ENCODE measurements around the gene ARHGEF19. TPM values are rescaled to one million over a fixed set of nuclear protein-coding genes. Genes with fewer than 3 reads are reported as not detected.

ARHGEF19 gene
- total RNA-seq, 1 donor from 2014 or later, result 5.7 TPM

DNA sequence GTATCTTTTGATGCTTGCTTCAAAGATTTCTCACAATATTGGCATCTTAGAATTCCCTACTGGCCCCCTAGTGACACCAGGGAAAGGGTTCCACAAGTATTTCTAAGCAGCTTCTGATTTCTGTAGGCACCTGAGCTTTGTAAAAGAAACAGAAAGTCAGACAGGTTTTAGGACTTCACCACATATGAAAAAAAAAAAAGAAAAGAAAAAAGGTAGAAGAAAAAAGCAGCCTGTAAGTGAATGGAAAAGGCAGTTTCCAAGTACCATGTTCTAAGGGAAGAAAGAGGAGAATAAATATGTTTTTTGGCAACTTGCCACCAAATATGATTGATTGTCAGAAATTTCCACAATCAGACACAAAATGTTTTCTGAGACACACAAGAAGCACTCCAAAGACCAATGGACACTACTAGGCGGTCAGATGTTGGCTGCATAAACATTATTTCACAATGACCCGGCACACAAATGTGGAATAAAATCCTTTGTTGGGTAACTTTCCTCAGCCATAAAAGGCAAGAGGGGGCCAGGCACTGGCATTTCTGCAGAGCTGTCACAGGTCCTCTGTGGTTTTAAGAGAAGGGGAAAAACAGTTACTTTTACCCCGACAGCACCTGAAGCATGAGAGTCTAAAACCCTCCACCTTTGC is 37.3 kb upstream of the ARHGEF19 start:
- Histone ChIP-seq H3K9ac (ENCODE audit: low read length) (no peak overlapping the region), H2AFZ (ENCODE audit: low read depth, low read length) (no peak overlapping the region), H3K9me3 (ENCODE audit: insufficient read depth, low read depth, low read length) (no peaks in the 10 kb centered on the region), H3K4me3 (ENCODE audit: insufficient read depth, low read depth, low read length) (no peak overlapping the region), H3K79me2 (ENCODE audit: insufficient read depth, low read length) (no peaks in the 10 kb centered on the region), H3K36me3 (ENCODE audit: insufficient read depth, low read length) (peaks cover 22% of the 10 kb centered on the region), H3K27me3 (ENCODE audit: insufficient read depth, low read length) (no peaks in the 10 kb centered on the region), H3K27ac (ENCODE audit: low read depth, low read length) (no peak overlapping the region), H3K4me1 (ENCODE audit: insufficient read depth, low read length) (peaks cover 24% of the 10 kb centered on the region), H4K20me1 (ENCODE audit: insufficient read depth, low read length) (peaks cover 21% of the 10 kb centered on the region), H3K4me2 (ENCODE audit: low read length) (no peak overlapping the region)
- H3K9me3 Mint-ChIP-seq (ENCODE audit: unreplicated experiment), result no peaks in the 10 kb centered on the region
- TF ChIP-seq, protein P1, sequence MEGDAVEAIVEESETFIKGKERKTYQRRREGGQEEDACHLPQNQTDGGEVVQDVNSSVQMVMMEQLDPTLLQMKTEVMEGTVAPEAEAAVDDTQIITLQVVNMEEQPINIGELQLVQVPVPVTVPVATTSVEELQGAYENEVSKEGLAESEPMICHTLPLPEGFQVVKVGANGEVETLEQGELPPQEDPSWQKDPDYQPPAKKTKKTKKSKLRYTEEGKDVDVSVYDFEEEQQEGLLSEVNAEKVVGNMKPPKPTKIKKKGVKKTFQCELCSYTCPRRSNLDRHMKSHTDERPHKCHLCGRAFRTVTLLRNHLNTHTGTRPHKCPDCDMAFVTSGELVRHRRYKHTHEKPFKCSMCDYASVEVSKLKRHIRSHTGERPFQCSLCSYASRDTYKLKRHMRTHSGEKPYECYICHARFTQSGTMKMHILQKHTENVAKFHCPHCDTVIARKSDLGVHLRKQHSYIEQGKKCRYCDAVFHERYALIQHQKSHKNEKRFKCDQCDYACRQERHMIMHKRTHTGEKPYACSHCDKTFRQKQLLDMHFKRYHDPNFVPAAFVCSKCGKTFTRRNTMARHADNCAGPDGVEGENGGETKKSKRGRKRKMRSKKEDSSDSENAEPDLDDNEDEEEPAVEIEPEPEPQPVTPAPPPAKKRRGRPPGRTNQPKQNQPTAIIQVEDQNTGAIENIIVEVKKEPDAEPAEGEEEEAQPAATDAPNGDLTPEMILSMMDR (IDR thresholded peaks at IDR 0.05; ENCODE audit: insufficient read depth, low read depth, low read length), result no peak
- TF ChIP-seq EZH2 (IDR thresholded peaks at IDR 0.05; ENCODE audit: insufficient read depth, low read length), result no peak
- peaks cover 30% of the 10 kb centered on the region for H3K36me3 Mint-ChIP-seq (ENCODE audit: low read depth, unreplicated experiment)
- no peak overlapping the region for H3K27ac Mint-ChIP-seq (ENCODE audit: unreplicated experiment)
- DNase-seq (ENCODE audit: low read depth) (peak; percentile 43), FAIRE-seq (no peak)
- no peak overlapping the region for H3K4me3 Mint-ChIP-seq (ENCODE audit: unreplicated experiment)
- no peaks in the 10 kb centered on the region for H3K27me3 Mint-ChIP-seq (ENCODE audit: low read depth, unreplicated experiment)
- H3K4me1 Mint-ChIP-seq (ENCODE audit: low read depth, unreplicated experiment), result peaks cover 31% of the 10 kb centered on the region

- H3K36me3 Mint-ChIP-seq (ENCODE audit: low read depth, unreplicated experiment), result peaks cover 26% of the 10 kb centered on the region
- no peak overlapping the region for H3K9ac ChIP-seq (ENCODE audit: low read length)
- no peak overlapping the region for H2AFZ ChIP-seq (ENCODE audit: low read depth, low read length)
- H3K27ac Mint-ChIP-seq (ENCODE audit: unreplicated experiment), result peak overlapping the region; percentile 79
- peak overlapping the region; percentile 32 for H3K4me2 ChIP-seq (ENCODE audit: low read length)
- H3K27me3 Mint-ChIP-seq (ENCODE audit: low read depth, unreplicated experiment), result no peaks in the 10 kb centered on the region
- FAIRE-seq (peak; percentile 5), DNase-seq (ENCODE audit: low read depth) (peak; percentile 81)
- TF ChIP-seq, protein P1 (IDR thresholded peaks at IDR 0.05; ENCODE audit: insufficient read depth, low read depth, low read length), result no peak
- no peak for TF ChIP-seq EZH2 (IDR thresholded peaks at IDR 0.05; ENCODE audit: insufficient read depth, low read length)
- H3K27ac ChIP-seq (ENCODE audit: low read depth, low read length), result no peak overlapping the region
- H4K20me1 ChIP-seq (ENCODE audit: insufficient read depth, low read length), result peaks cover 19% of the 10 kb centered on the region
- H3K9me3 ChIP-seq (ENCODE audit: insufficient read depth, low read depth, low read length), result no peaks in the 10 kb centered on the region
- no peak overlapping the region for H3K4me3 ChIP-seq (ENCODE audit: insufficient read depth, low read depth, low read length)
- H3K27me3 ChIP-seq (ENCODE audit: insufficient read depth, low read length), result no peaks in the 10 kb centered on the region
- peaks cover 20% of the 10 kb centered on the region for H3K4me1 ChIP-seq (ENCODE audit: insufficient read depth, low read length)
- no peaks in the 10 kb centered on the region for H3K79me2 ChIP-seq (ENCODE audit: insufficient read depth, low read length)
- H3K4me3 Mint-ChIP-seq (ENCODE audit: unreplicated experiment), result no peak overlapping the region
- peaks cover 22% of the 10 kb centered on the region for H3K36me3 ChIP-seq (ENCODE audit: insufficient read depth, low read length)
- peaks cover 25% of the 10 kb centered on the region for H3K4me1 Mint-ChIP-seq (ENCODE audit: low read depth, unreplicated experiment)
- H3K9me3 Mint-ChIP-seq (ENCODE audit: unreplicated experiment), result no peaks in the 10 kb centered on the region
These were observed 36.4 kb upstream of the ARHGEF19 start for GRCh38 chr1:16248603-16249516.
